Choroid plexus epithelial cell (primary cell): ENCODE data around the gene SYK.

Source experiments
- DNase-seq: peaks from one replicate; pipeline ENCODE4 v3.0.0-alpha.2; 2010; ENCODE audit warnings: low read depth
- H3K4me3 ChIP-seq: 2 replicates; pipeline ENCODE4 v1.5.1; 2011; ENCODE audit warnings: low read depth, mild to moderate bottlenecking, control low read depth, low read length, moderate library complexity
- TF ChIP-seq, protein P1 (sequence below): conservative IDR thresholded peaks from 2 replicates; pipeline ENCODE4 v1.5.1; 2011; ENCODE audit warnings: low read depth, mild to moderate bottlenecking, control low read depth, inconsistent platforms, low read length, moderate library complexity

SYK gene

DNA sequence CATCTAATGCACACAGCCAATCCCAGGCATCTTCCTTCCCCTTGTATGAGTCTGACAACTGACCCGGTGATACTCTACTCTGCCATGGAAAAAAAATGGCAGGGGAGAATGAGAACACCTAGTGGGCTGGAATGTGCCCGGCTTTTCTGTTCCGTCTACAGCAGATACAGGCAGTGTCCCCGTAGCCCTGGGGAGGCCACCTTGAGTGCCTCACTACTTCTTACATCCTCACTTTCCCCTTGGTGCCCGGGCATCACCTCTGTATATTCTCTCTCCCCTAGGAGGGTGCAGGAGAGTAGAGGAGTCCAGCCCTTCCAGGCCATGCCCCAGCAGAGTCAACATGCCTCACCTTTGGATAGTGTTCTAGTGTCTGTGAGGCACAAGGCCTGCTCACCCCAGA, 56.2 kb downstream of the SYK start:
- H3K4me3 ChIP-seq = no peak overlapping the region
- TF ChIP-seq, protein P1, sequence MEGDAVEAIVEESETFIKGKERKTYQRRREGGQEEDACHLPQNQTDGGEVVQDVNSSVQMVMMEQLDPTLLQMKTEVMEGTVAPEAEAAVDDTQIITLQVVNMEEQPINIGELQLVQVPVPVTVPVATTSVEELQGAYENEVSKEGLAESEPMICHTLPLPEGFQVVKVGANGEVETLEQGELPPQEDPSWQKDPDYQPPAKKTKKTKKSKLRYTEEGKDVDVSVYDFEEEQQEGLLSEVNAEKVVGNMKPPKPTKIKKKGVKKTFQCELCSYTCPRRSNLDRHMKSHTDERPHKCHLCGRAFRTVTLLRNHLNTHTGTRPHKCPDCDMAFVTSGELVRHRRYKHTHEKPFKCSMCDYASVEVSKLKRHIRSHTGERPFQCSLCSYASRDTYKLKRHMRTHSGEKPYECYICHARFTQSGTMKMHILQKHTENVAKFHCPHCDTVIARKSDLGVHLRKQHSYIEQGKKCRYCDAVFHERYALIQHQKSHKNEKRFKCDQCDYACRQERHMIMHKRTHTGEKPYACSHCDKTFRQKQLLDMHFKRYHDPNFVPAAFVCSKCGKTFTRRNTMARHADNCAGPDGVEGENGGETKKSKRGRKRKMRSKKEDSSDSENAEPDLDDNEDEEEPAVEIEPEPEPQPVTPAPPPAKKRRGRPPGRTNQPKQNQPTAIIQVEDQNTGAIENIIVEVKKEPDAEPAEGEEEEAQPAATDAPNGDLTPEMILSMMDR = no peak

DNA sequence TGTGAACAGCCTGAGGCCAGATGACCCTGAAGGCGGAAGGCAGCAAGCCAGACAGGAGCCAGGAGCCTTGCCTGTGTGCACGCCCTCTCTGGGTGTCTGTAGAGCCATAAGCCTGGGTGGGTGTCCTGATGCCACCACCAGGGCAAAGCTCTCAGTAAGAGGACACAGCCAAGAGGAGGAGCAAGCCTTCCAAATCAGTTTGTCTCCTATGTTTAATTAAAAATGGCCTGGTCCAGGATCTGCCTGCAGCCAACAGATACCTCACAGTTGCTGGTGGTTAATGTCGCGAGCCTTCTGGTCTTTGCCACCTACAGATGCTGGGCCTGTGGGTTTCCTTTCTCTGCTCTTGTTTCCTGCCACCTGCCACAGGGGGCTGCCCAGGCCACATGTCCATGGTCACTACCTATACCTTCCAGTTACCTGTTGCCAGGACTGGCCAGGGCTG, 56.9 kb downstream of the SYK start:
- TF ChIP-seq, protein P1 = no peak
- DNase-seq = no peak
- no peak overlapping the region for H3K4me3 ChIP-seq

More for the DNA sequence above, 56.2 kb downstream of the SYK start:
- no peak for DNase-seq

- no peak overlapping the region for H3K4me3 ChIP-seq
- TF ChIP-seq, protein P1 = no peak
- no peak for DNase-seq
Observed at GRCh38 chr9:90860382-90860781, 58.8 kb downstream of the SYK start.

DNA sequence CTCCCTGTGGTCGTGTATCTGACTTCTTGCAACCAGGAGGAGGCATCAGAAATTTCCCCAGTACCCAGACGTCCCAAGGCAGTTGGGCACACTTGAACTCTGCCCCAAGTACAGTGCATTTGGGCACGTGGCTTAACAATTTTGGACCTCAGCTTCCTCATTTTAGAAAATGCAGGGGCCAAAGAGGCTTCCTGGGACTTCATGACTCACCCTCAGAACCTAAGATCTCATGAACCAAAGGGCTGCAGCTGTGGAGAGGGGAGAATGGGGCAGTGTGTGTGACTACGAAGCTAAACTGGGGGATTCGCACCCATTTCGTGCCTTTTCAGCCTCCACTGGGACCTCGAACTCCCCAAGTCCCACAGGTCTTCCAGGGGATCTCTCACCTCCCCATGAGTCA, 59.2 kb downstream of the SYK start:
- TF ChIP-seq, protein P1 = no peak
- H3K4me3 ChIP-seq = no peak overlapping the region
- no peak for DNase-seq

DNA sequence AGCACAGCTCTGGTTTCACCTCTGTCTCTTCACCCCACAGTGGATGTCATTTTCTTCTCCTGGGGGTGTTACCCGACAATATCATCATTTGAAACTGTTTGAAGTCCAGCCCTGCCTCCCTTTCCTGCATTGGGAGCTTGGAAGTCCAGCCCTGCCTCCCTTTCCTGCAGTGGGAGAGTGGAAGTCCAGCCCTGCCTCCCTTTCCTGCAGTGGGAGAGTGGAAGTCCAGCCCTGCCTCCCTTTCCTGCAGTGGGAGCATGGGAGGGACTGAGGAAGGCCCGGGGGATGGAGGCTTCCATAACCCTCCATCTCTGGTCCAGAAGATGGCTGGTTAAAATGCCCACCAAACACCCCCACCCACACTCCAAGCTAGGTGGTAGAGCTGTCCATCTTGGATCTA, 59.8 kb downstream of the SYK start:
- TF ChIP-seq, protein P1 = no peak
- H3K4me3 ChIP-seq = no peak overlapping the region
- no peak for DNase-seq

GRCh38 chr9:90861826-90862740, 60.5 kb downstream of the SYK start:
- no peak overlapping the region for H3K4me3 ChIP-seq
- DNase-seq = no peak
- TF ChIP-seq, protein P1 = no peak

- TF ChIP-seq, protein P1 = no peak
- DNase-seq = no peak
- no peak overlapping the region for H3K4me3 ChIP-seq
Observed at GRCh38 chr9:90864779-90865178, 63.2 kb downstream of the SYK start.
